Mesothelial cell of epicardium (in vitro differentiated cells): ENCODE measurements around the gene TRIP13. TPM values are rescaled to one million over a fixed set of nuclear protein-coding genes. Genes with fewer than 3 reads are reported as not detected.

Experiments used
- DNase-seq, 2 experiments: peaks; one replicate each; pipeline ENCODE4 v3.0.0; 2021; ENCODE audit warnings: low spot score in 2 of 2; ENCODE audit not compliant: unreplicated experiment in 2 of 2
- H3K27ac Mint-ChIP-seq: 2 replicates; pipeline ENCODE4 v1.8.0; 2021; ENCODE audit warnings: mixed read lengths
- H3K27me3 Mint-ChIP-seq: 2 replicates; pipeline ENCODE4 v1.8.0; 2021; ENCODE audit warnings: low read depth, mixed read lengths
- H3K36me3 Mint-ChIP-seq: 2 replicates; pipeline ENCODE4 v1.8.0; 2021; ENCODE audit warnings: mixed read lengths
- H3K4me1 Mint-ChIP-seq: 2 replicates; pipeline ENCODE4 v1.8.0; 2021; ENCODE audit warnings: mixed read lengths
- H3K4me3 Mint-ChIP-seq: 2 replicates; pipeline ENCODE4 v1.8.0; 2021; ENCODE audit warnings: mild to moderate bottlenecking, moderate library complexity, mixed read lengths
- H3K9me3 Mint-ChIP-seq: 2 replicates; pipeline ENCODE4 v1.8.0; 2021; ENCODE audit warnings: mixed read lengths
- total RNA-seq: library from RNA; stranded (reverse); gene quantifications from 3 replicates; pipeline ENCODE4 v1.2.1, GENCODE V29; 2021
- TF ChIP-seq, protein P1 (sequence below): fragments of 200-600 bp; sonication (generic); IDR thresholded peaks from one replicate; pipeline ENCODE4 v1.5.0; 2021; ENCODE audit warnings: antibody characterized with exemption; ENCODE audit not compliant: unreplicated experiment

The TRIP13 gene
- total RNA-seq, 1 donor from 2014 or later, result 9.9 TPM

DNA sequence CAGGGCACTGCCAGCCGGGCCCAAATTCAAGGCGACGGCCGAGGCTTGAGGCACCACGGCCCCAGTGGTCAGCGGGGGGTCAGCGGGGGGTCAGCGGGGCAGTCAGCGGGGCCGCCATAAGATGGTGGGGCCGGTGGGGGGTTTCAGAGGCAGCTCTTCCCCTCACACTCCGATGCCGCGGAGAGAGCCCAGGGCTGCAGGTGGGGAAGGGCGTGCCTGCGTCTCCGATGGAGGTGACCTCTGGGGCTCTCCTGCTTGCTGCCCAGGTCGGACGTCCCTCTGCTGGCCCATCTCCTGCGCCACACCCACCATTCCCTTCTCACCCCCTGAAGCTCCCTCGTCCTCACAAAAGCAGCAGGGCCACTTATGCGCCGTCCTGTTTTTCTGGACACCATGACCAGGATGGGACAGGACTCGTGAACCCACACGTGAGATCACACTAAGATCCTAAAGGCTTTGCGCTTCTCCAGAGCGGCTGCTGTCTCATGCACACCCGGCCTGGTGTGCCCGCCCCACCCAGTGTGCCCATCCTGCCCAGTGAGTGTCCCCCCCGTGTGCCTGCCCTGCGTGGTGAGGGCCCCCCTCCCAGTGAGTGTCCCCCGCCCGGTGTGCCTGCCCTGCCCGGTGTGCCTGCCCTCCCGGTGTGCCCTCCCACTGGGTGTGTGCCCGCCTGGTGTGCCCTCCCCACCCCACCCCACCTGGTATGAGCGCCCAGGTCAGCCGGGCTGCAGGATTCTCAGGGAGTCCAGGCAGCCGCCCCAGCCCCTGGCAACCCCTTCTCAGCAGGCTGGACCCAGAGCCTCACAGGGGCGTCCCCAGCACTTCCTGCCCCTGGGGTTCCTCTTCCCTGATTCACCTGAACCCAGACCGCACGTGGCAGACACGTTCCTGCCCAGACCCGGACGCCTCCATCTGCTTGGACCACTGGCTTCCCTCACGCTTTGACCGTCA, 67.2 kb downstream of the TRIP13 start:
- no peak overlapping the region for H3K4me3 Mint-ChIP-seq
- peaks cover 63% of the 10 kb centered on the region for H3K4me1 Mint-ChIP-seq
- peaks cover 4% of the 10 kb centered on the region for H3K27me3 Mint-ChIP-seq
- H3K9me3 Mint-ChIP-seq, result no peaks in the 10 kb centered on the region
- TF ChIP-seq, protein P1, sequence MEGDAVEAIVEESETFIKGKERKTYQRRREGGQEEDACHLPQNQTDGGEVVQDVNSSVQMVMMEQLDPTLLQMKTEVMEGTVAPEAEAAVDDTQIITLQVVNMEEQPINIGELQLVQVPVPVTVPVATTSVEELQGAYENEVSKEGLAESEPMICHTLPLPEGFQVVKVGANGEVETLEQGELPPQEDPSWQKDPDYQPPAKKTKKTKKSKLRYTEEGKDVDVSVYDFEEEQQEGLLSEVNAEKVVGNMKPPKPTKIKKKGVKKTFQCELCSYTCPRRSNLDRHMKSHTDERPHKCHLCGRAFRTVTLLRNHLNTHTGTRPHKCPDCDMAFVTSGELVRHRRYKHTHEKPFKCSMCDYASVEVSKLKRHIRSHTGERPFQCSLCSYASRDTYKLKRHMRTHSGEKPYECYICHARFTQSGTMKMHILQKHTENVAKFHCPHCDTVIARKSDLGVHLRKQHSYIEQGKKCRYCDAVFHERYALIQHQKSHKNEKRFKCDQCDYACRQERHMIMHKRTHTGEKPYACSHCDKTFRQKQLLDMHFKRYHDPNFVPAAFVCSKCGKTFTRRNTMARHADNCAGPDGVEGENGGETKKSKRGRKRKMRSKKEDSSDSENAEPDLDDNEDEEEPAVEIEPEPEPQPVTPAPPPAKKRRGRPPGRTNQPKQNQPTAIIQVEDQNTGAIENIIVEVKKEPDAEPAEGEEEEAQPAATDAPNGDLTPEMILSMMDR, result no peak
- peak in 1 of 2 experiments; percentile 38 for DNase-seq
- no peaks in the 10 kb centered on the region for H3K36me3 Mint-ChIP-seq
- H3K27ac Mint-ChIP-seq, result peak overlapping the region; percentile 82

DNA sequence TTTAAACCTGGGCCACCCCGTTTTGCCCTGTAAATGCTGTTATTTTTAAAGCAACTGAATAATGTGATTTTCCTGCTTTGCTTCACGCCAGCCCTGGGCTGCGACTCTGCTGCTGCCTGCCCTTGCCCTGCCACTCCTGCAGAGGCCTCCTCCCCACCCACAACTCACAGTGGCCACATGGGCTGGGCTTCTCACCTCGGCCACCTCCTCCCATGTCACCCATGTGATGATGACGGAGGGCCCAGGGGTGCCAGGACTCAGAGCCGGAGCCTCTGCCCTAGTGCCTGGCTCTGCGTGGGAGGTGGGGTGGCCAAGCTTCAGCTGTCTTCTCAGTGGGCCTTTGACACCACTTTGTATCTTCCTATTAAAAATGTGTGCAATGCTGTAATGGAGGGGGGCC, 67.9 kb downstream of the TRIP13 start:
- Mint-ChIP-seq H3K27ac (peak overlapping the region; percentile 82), H3K4me3 (no peak overlapping the region), H3K4me1 (peaks cover 62% of the 10 kb centered on the region), H3K27me3 (peaks cover 4% of the 10 kb centered on the region), H3K9me3 (no peaks in the 10 kb centered on the region), H3K36me3 (no peaks in the 10 kb centered on the region)
- TF ChIP-seq, protein P1, result no peak
- DNase-seq, result peak in 1 of 2 experiments; percentile 38

DNA sequence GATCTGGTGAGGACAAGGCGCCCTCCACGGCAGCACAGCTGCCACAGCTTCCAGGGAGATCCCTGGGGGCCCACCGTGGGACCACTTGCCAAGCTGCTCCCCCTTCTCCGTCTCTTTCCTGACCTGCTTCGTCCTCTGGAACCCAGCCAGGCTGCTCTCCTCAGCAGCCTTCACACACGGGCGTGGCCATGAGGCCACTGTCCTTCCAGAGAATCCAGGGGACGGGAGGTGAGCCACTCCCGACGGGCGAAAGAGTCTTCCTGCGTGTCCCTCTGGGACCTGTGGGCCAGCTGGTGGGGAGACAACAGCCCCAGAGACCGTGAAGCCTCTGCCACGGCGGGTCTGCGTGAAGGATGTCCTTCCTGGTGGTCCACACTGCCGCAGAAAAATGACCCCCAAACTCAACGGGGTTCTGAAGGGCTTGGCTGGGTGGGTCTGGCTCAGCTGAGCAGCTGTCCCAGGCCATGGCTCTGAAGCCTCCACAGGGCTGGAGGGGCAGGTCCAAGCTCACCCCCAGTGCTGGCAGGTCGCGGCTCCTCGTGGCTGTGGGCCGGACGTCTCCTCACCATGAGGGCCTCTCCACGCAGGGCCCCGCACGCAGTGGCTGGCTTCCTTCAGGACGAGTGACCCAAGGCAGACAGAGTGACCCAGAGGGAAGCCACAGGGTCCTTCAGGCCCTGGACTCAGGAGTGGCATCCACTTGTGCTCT, 68.5 kb downstream of the TRIP13 start:
- no peaks in the 10 kb centered on the region for H3K36me3 Mint-ChIP-seq
- H3K4me3 Mint-ChIP-seq, result no peak overlapping the region
- TF ChIP-seq, protein P1, result no peak
- no peaks in the 10 kb centered on the region for H3K9me3 Mint-ChIP-seq
- H3K27ac Mint-ChIP-seq, result peak overlapping the region; percentile 66
- peaks cover 57% of the 10 kb centered on the region for H3K4me1 Mint-ChIP-seq
- peak in 1 of 2 experiments; percentile 35 for DNase-seq
- peaks cover 5% of the 10 kb centered on the region for H3K27me3 Mint-ChIP-seq

DNA sequence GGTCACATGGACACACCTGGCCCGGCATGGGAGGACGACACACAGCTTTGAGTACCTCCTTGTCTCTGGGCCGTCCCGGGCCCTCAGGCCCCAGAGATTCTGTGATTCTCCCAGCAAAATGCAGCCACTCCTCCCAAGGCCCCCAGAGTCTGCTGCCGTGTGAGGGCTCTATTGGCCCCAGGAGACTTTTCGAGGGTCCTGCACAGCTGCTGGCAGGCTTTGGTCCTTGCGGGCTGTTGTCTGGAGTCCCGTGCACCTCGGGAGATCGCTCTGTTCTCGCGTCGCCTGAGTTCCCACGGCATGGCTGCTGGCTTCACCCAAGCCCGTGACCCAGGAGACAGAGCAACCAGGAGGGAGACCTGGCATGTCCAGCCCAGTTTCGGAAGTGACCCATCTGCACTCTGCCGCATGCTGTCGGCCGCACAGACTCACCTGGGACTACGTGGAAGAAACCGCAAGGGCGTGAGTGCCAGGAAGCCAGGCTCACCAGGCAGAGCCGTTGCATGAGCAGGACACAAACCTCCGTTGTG, 69.1 kb downstream of the TRIP13 start:
- Mint-ChIP-seq H3K4me1 (peaks cover 52% of the 10 kb centered on the region), H3K36me3 (no peaks in the 10 kb centered on the region), H3K9me3 (no peaks in the 10 kb centered on the region), H3K4me3 (no peak overlapping the region), H3K27ac (peak overlapping the region; percentile 30), H3K27me3 (peaks cover 7% of the 10 kb centered on the region)
- no peak for DNase-seq
- TF ChIP-seq, protein P1, result no peak

DNA sequence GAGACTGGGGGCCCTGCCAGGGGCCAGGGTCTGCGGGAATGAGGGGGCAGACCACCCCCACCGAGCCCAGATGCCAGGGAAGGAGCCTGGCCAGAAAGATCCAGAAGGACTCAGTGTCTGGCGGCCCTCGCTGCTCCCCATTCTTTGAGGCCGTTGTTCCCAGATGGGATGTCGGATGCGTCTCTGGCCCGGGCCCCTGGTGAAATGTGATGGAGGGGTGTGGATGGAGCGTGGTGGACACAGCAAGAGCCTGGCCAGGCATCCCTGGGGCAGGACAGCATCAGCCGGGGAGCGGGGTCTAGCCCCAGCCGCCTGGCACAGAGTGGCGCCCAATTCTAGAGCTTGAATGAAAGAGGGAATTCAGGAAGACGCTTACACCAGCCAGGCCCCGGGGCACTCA, 69.7 kb downstream of the TRIP13 start:
- H3K27me3 Mint-ChIP-seq, result peaks cover 9% of the 10 kb centered on the region
- no peaks in the 10 kb centered on the region for H3K9me3 Mint-ChIP-seq
- no peak for DNase-seq
- peaks cover 46% of the 10 kb centered on the region for H3K4me1 Mint-ChIP-seq
- no peaks in the 10 kb centered on the region for H3K36me3 Mint-ChIP-seq
- no peak overlapping the region for H3K4me3 Mint-ChIP-seq
- peak overlapping the region; percentile 61 for H3K27ac Mint-ChIP-seq
- TF ChIP-seq, protein P1, result no peak
